ENCODE measurements around the gene RGP1.
A peak's percentile ranks its signal among the peaks of the same experiment; 100 is the strongest.

The RGP1 gene

DNA sequence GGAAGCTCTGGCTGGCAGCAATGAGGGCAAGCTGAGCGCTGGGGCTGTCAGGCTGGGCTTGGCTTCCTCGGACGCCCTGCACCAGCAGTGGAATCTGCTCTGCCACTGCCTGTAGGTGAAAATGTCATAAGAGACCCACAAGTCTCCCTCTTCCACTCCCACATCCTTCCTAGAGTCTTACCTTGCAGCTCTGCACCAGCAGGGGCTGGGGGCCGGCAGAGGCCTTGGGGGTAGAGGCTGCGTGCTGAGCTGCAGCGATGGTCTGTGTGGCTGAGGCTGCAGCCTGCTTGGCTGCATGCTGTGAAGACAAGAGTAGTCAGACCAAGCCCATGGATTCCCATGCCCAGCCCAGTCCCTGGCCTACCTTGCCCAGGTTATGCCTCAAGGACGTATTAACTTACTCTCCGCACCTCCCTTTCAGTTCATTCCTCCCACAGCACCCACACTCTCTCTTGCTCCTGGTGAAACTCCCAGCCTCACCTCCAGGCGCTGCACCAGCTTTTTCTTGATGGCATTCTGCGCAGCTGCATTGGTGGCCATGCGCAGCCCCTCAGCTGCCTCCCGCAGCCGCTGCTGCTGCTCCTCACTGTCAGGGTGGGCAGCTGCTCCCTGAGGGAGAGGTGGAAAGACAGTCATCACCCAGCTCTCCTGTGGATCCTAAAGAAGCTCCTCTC lies 34.4 kb upstream of the RGP1 start:
- Mint-ChIP-seq H3K36me3 (no peaks in the 10 kb centered on the region), H3K4me3 (no peak overlapping the region), H3K4me1 (peaks cover 19% of the 10 kb centered on the region), H3K9me3 (no peaks in the 10 kb centered on the region), H3K27ac (peak overlapping the region; percentile 81)
- no peak for DNase-seq (ENCODE audit: low spot score in 2 of 2)
- no peak for ATAC-seq

DNA sequence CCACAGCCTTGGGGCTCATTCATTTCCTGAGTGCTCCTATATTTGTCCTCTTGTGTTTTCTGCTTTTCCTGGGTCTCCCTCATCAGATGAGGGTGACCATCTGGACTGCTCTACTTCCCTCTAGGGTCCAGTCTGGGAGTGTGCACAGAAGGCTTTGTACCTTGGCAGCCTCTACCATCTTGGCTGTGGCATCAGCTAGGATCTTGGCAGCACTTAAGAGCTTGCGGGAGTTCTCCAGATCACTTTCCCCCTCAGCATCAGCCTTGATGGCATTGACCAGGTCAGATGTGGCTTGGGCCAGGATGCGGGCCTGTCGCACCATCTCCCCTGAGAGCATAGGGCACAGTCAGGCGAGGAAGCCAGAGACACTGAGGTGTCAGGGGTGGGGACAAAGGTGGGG lies 32.9 kb upstream of the RGP1 start:
- Mint-ChIP-seq H3K4me3 (no peak overlapping the region), H3K4me1 (peaks cover 19% of the 10 kb centered on the region), H3K9me3 (no peaks in the 10 kb centered on the region), H3K36me3 (no peaks in the 10 kb centered on the region), H3K27ac (peak overlapping the region; percentile 79)
- no peak for DNase-seq (ENCODE audit: low spot score in 2 of 2)
- ATAC-seq: no peak

DNA sequence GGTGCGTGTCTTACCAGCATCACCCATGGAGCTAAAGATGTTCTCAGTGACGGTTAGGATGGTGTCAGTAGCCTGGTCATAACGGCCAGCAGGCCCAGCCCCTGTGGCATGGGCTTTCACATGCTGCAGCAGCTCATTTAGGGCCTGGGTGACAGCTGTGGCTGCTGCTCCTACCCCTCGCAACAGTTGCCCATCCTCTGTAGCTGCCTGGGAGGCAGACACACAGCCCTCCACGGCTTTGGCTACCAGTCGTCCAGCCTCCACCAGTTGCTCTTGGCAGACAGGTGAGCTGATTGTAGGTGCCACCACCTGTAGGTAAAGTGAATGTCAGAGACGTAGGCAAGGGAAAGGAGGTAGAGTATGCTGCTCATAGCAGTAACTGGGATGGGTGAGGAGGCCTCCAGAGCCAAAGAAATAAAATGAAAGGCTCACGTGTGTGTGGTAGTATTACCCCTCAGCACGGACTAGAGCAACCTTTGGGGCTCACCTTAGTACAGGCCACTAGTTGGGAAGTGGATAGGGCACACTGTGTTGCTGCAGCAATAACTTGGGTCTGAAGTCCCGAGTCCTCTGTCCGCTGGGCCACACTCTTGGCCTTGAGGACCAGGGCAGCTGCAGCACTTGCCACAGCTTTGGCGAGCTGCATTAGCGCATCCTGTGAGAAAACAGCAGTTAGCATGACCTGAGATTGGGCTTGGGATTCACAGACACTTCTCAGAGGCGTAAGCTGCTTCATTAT lies 31.8 kb upstream of the RGP1 start:
- Mint-ChIP-seq H3K36me3 (no peaks in the 10 kb centered on the region), H3K27ac (peak overlapping the region; percentile 79), H3K4me1 (peaks cover 21% of the 10 kb centered on the region), H3K4me3 (no peak overlapping the region), H3K9me3 (no peaks in the 10 kb centered on the region)
- no peak for ATAC-seq
- no peak for DNase-seq (ENCODE audit: low spot score in 2 of 2)

DNA sequence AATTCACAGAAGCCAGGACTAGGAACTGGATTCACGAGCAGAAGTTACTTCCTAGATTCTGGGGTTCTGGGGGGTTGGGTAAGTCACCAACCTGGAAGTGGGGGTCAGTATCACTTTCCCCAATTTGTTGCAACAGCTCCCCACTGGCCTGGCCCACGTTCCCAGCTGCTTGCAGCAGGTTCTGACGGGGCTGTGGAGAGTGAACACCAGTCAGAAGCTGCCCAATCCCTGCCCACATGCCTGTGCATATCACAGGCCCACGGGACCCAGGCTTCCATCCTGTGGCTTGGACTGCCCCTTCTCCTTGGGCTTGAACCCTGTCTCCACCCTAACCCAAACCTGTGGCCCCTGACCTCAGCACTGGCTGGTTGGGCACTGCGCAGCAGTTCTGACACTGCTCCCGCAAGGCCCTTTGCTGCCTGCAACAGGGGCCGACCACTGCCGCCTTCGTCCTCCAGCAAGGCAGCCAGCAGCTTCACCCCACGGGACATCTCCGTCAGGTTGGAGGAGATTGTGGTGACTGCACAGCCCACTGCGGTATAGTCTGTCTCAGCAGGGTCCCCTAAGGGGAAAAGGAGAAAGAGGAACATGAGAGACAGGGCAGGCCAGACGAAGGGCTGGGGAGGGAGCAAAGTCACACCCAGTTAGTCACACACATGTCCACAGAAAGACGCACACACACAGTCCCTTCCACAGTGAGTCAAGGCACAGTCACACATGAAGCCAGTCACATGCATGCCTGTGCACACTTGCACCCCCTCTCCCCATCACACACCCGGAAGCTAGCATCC lies 30.2 kb upstream of the RGP1 start:
- peak overlapping the region; percentile 67 for H3K27ac Mint-ChIP-seq
- no peak overlapping the region for H3K4me3 Mint-ChIP-seq
- H3K4me1 Mint-ChIP-seq: peaks cover 25% of the 10 kb centered on the region
- peak; percentile 58 for ATAC-seq
- DNase-seq (ENCODE audit: low spot score in 2 of 2): no peak
- H3K36me3 Mint-ChIP-seq: no peaks in the 10 kb centered on the region
- H3K9me3 Mint-ChIP-seq: no peaks in the 10 kb centered on the region

DNA sequence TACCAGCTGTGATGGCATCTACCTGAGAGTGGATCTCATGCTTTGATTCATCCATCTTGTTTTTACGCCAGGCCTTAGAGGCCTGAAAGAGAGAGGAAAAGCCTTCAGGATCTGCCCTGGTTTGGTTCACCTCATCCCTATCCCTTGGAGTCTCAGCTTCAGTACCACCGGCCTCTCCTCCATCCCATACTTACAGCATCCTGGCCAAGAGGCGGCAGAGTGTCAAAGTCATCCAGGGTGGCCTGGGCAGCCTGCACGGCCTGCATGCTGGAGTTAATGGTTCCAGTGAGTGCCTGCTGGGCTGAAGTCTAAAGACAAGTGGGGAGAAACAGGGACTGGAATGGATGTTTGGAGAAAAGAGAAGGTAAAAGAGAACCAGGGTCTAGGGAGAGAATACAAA lies 29.5 kb upstream of the RGP1 start:
- Mint-ChIP-seq H3K9me3 (no peaks in the 10 kb centered on the region), H3K4me1 (peaks cover 23% of the 10 kb centered on the region), H3K36me3 (no peaks in the 10 kb centered on the region), H3K4me3 (no peak overlapping the region), H3K27ac (no peak overlapping the region)
- ATAC-seq (no peak), DNase-seq (ENCODE audit: low spot score in 2 of 2) (no peak)

DNA sequence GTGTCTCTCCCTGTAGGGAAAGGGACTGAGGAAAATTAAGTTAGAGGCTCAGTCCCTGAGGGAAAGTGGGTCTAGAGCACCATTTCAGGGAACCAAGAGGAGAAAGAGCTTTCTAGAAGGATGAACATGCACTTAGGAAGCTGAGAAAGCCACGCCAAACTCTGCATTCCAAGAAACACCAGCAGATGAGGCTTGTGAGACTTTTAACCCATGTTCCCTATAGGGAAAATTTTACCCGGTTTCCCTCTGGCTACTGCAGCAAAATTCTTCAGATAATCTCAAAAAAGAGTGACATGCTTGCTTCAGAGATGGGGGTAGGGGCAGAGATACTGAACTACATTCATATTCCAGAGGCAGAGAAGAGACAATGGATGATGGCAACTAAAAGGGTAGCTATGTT lies 25.7 kb upstream of the RGP1 start:
- ATAC-seq (no peak), DNase-seq (ENCODE audit: low spot score in 2 of 2) (no peak)
- Mint-ChIP-seq H3K4me3 (no peak overlapping the region), H3K9me3 (no peaks in the 10 kb centered on the region), H3K36me3 (no peaks in the 10 kb centered on the region), H3K4me1 (peaks cover 23% of the 10 kb centered on the region), H3K27ac (no peak overlapping the region)

DNA sequence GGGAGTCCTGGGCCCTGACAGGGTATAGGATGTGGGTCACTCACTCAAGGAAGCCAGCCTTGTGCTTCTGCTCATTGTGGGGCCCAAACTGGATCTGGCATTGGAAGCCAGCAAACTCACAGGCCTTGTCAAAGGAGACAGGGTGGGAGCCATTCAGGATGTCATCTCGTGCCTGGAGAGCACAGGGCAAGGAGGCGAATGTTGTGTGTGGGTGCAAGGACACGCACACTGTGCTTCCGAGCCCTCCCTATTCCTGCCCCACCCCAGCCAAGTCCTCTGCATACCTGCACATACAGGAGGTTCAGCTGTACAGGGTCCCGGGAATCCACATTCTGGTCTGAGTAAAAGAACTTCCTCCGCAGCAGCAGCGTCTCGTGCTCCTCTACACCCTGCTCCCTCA lies 25.2 kb upstream of the RGP1 start:
- no peaks in the 10 kb centered on the region for H3K9me3 Mint-ChIP-seq
- no peak overlapping the region for H3K27ac Mint-ChIP-seq
- DNase-seq (ENCODE audit: low spot score in 2 of 2) (no peak), ATAC-seq (no peak)
- H3K4me1 Mint-ChIP-seq: peaks cover 23% of the 10 kb centered on the region
- no peak overlapping the region for H3K4me3 Mint-ChIP-seq
- no peaks in the 10 kb centered on the region for H3K36me3 Mint-ChIP-seq

DNA sequence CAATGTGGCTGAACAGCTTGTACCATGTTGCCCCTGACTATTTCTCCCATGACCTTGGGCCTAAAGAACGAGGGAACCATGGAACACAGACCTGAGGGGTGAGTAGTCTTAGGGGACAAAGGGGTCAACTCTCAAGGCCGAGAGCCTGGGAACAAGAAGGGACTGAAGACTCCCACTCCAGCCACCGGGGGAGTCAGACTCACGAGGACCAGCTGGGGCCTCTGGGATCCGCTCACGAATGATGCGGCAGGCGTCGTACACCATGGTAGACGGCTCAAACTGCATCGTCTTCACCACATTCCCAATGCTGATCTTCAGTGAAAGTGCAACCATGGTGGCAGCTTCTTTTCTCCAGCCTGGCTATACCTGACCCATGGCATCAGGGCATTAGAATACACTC lies 23.7 kb upstream of the RGP1 start:
- H3K4me1 Mint-ChIP-seq: peaks cover 23% of the 10 kb centered on the region
- DNase-seq (ENCODE audit: low spot score in 2 of 2) (no peak), ATAC-seq (no peak)
- no peaks in the 10 kb centered on the region for H3K9me3 Mint-ChIP-seq
- peaks cover 2% of the 10 kb centered on the region for H3K36me3 Mint-ChIP-seq
- H3K4me3 Mint-ChIP-seq: no peak overlapping the region
- H3K27ac Mint-ChIP-seq: no peak overlapping the region

DNA sequence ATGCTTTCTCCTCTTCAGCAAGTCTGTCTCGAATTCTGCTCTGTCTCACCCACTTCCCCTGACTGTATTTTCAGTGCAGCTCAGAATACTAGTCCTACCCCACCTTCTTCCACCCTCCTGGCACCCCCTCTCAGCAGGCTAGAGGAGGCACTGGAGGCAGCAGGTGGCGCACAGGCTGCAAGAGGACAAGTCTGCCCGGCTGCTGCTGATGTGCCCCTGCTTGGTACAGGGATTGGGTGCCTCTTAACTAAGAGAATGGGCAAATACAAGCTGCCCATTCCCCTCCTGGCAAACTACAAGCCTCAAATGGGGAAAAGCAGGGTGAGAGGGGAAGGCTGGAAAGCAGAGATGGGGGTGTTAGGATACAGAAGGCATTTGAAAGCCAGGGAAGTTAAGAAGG lies 22.2 kb upstream of the RGP1 start:
- peak in 1 of 2 donors; percentile 60 for DNase-seq (ENCODE audit: low spot score in 2 of 2)

DNA sequence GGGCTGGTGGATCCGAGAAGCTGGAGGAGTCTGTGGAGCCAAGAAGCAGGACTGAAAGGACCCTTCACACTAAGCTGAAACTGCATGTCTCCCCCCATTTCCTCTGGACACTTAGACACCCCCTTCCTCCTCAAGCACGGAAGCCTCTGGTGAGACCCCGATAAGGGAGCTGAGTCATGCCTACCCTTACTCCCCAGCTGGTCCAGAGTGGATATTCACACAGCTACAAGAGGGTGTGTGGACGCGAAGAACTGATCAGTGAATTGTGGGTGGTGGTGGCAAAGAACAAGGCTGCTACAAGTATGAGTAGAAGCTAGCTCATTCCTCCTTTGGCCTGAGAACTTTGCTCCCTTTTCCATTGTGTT lies 21.4 kb upstream of the RGP1 start:
- H3K4me3 Mint-ChIP-seq: no peak overlapping the region
- H3K27ac Mint-ChIP-seq: no peak overlapping the region
- H3K36me3 Mint-ChIP-seq: peaks cover 14% of the 10 kb centered on the region
- no peak for DNase-seq (ENCODE audit: low spot score in 2 of 2)
- no peaks in the 10 kb centered on the region for H3K9me3 Mint-ChIP-seq
- ATAC-seq: no peak
- peaks cover 9% of the 10 kb centered on the region for H3K4me1 Mint-ChIP-seq

More for the DNA sequence above, 22.2 kb upstream of the RGP1 start:
- peaks cover 7% of the 10 kb centered on the region for H3K36me3 Mint-ChIP-seq
- no peak overlapping the region for H3K27ac Mint-ChIP-seq
- H3K9me3 Mint-ChIP-seq: no peaks in the 10 kb centered on the region
- H3K4me1 Mint-ChIP-seq: peaks cover 17% of the 10 kb centered on the region
- H3K4me3 Mint-ChIP-seq: no peak overlapping the region
- peak; percentile 37 for ATAC-seq

DNA sequence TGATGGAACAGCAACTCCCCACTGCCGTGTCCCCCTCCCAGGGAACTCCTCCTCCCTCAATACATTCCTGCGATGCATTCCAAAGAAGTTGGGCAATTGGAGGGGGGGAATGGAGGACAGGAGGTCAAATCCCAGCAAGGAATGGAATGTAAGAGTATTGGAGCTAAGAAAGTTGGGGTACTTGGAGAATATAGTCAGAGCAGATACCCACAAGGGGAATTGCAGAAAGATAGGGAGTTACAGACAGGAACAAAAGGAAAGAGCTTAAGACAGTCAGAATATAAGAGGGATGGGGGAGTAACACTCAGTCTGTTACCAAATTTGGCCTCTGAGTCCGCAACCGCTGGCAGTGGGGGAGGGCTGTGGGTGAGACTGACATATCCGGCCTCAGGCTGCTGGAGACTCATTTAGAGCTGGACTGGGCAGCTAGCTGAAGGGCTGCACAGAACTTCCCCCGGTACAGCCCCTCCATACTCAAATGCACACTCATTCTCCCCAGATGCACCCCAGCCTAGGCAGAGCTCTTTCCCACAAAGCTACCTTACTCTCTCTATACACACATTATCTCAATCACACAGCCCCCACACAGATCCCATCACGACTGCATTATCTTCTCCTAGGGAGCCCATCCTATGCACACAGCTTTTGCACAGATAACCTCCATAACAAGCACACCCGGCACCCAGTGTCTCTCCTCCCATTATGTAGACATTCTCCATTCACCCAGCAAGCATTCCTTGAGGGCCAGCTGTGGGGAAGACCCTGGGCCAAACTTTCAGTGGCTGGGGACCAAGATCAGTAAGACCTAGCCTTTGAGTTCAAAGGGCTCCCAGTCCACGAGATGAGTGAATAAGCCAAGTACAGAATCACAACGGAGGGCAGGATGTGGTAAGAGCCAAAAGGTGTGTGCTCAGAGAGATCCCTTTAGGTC lies 20.8 kb upstream of the RGP1 start:
- H3K4me3 Mint-ChIP-seq: no peak overlapping the region
- ATAC-seq (peak; percentile 44), DNase-seq (ENCODE audit: low spot score in 2 of 2) (peak; percentile 58 to 85)
- H3K4me1 Mint-ChIP-seq: peaks cover 14% of the 10 kb centered on the region
- peaks cover 19% of the 10 kb centered on the region for H3K36me3 Mint-ChIP-seq
- H3K27ac Mint-ChIP-seq: no peak overlapping the region
- H3K9me3 Mint-ChIP-seq: no peaks in the 10 kb centered on the region

DNA sequence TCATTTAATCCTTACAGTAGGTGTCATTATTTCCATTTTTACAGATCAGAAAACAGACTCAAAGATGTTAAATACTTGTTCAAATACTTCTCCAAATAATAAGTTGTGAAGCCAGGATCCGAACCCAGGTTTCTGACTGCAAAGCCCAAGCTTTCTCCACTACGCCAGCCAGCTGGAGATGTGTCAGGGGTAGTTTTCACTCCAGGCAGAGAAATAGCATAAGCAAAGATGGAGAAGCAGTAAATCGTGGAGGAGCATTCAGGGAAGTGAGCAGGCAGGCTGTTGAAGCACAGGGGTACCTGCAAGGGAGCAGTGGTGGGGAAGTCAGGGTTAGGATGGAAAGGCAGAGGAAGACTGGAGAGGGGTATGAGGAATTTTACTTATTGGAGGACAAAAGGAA lies 20.0 kb upstream of the RGP1 start:
- H3K36me3 Mint-ChIP-seq: peaks cover 24% of the 10 kb centered on the region
- H3K4me3 Mint-ChIP-seq: no peak overlapping the region
- ATAC-seq (no peak), DNase-seq (ENCODE audit: low spot score in 2 of 2) (no peak)
- no peaks in the 10 kb centered on the region for H3K9me3 Mint-ChIP-seq
- H3K4me1 Mint-ChIP-seq: peaks cover 16% of the 10 kb centered on the region
- H3K27ac Mint-ChIP-seq: no peak overlapping the region

DNA sequence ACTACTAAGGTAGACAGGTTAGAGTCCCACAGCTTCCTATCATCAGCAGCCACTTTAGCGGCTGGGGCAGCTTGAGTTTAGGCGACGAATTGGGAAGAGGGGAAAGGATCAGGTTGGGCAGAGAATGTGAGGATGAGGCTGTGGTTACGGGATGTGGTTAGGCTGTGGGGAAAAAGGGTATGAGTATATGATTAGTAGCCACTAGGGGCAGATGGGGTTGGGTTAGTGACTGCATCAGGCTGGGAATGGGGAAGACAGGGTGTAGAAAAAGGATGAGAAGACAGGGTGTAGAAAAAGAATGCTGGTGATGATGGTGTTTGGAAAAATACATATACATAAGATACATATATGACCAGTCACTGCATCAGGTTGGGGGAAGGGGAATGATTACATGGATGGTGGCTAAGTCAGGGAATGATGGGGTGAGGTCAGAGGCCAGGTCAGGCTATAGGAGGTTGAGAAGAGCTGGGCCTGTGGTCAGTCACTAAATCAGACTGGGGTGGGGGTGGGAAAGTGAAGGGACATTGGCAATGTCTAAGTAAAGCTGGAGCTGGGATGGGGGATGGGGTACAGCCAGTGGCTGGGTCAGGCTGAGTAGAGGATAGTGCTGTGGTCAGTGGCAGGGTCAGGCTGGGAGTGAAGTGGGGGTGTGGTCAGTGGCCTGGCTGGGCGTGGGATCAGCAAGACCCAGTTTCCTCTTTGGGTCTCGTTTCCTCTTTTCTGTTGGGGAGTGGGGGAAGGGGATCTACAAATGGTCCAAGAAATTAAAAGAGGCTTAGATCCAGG lies 19.2 kb upstream of the RGP1 start:
- H3K27ac Mint-ChIP-seq: no peak overlapping the region
- no peaks in the 10 kb centered on the region for H3K9me3 Mint-ChIP-seq
- ATAC-seq (no peak), DNase-seq (ENCODE audit: low spot score in 2 of 2) (peak; percentile 17 to 67)
- peaks cover 32% of the 10 kb centered on the region for H3K36me3 Mint-ChIP-seq
- H3K4me1 Mint-ChIP-seq: peaks cover 11% of the 10 kb centered on the region
- H3K4me3 Mint-ChIP-seq: no peak overlapping the region

DNA sequence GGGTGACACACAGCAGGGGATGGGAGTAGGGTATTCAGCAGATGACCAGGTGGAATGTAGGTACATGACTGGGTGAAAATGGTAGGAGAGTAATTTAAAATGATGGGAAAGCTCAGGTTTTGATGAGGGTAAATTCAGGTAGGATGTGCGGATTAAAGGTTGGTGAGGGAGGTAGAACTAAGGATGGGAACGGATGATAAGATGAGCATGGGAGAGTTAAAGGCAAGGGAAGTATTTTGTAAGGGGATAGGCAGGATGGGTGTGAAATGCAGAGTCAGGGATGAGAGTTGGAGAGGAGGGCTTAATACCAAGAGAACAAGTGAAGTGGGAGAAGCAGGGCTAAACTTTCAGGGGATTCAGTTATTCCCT lies 18.6 kb upstream of the RGP1 start:
- Mint-ChIP-seq H3K36me3 (peaks cover 38% of the 10 kb centered on the region), H3K27ac (no peak overlapping the region), H3K4me1 (peaks cover 9% of the 10 kb centered on the region), H3K4me3 (no peak overlapping the region), H3K9me3 (no peaks in the 10 kb centered on the region)
- ATAC-seq: no peak
- DNase-seq (ENCODE audit: low spot score in 2 of 2): no peak

Data from stimulated activated effector memory CD8-positive, alpha-beta T cell treated with anti-CD3 and anti-CD28 coated beads, Interleukin-12 subunit alpha, Interleukin-12 subunit beta, amount 100 ng/mL, for 72 hours (primary cell).